Ovary (tissue), 9 donors: Measurements from ENCODE around the gene RNASE13. TPM values are rescaled to one million over a fixed set of nuclear protein-coding genes. Genes with fewer than 3 reads are reported as not detected.
"Not testable (repeated sequence)": the region's sequence is repeated elsewhere in the genome, so short reads cannot be mapped to it uniquely, and the experiment has no call there.

Experiments
- DNase-seq, 5 donors: peaks; one replicate each; pipeline ENCODE4 v3.0.0-alpha.2; 2019 to 2020
- H3K27ac ChIP-seq, 2 donors: fragments of 200-600 bp; one replicate each; pipeline versions ENCODE4 v1.5.1 to v1.8.0; 2019 to 2022
- H3K27me3 ChIP-seq: fragments of 200-600 bp; one replicate; pipeline ENCODE4 v1.8.0; 2022
- H3K36me3 ChIP-seq: fragments of 200-600 bp; sonication (generic); one replicate; pipeline ENCODE4 v1.5.1; 2019
- H3K4me1 ChIP-seq: one replicate; pipeline ENCODE4 v1.8.1; 2013; ENCODE audit warnings: mild to moderate bottlenecking, moderate library complexity; ENCODE audit not compliant: insufficient read depth
- H3K4me3 ChIP-seq: fragments of 200-600 bp; sonication (generic); one replicate; pipeline ENCODE4 v1.5.1; 2017
- H3K9me3 ChIP-seq, 2 donors: fragments of 200-600 bp in 1 of 2; sonication (generic) in 1 of 2; one replicate each; pipeline versions ENCODE4 v1.5.1 to v1.8.1; 2013 to 2019; ENCODE audit warnings: mild to moderate bottlenecking in 1 of 2, moderate library complexity in 1 of 2
- EP300 ChIP-seq: sonication (generic); formaldehyde crosslinking; IDR thresholded peaks from one replicate; pipeline ENCODE4 v1.6.1; 2017; ENCODE audit warnings: antibody characterized with exemption
- POLR2A ChIP-seq: fragments of 450-650 bp; IDR thresholded peaks from one replicate; pipeline ENCODE4 v1.6.1; 2017; ENCODE audit warnings: antibody characterized with exemption, mild to moderate bottlenecking, moderate library complexity
- WGBS, 3 donors: extraction: QIAGEN DNeasy Blood & Tissue Kit in 1 of 3; methylation state at CpG; one replicate each; pipeline versions ENCODE4 v1.1.5 to v1.1.7; 2013 to 2017; 5-methylcytosine and 5-hydroxymethylcytosine counted together
- intact Hi-C, 4 donors: fragments of 100-400 bp; cut with DNase I; formaldehyde crosslinking; loops; one replicate each; pipeline versions ENCODE4 v1.11.0 to v1.15.1; 2022 to 2023
- polyA plus RNA-seq, 2 donors: library from polyadenylated mRNA; stranded (reverse); fragments of 200-250 nt in 1 of 2; fragments of 350-450 nt in 1 of 2; fragmentation: Illumina TruSeq in 1 of 2; extraction: RNeasy Lipid Tissue Mini Kit (QIAGEN cat#74804) in 1 of 2; gene quantifications; one replicate each; pipeline ENCODE4 v1.2.3, GENCODE V29; 2013 to 2014
- total RNA-seq, 7 donors: library from RNA; depleted of rRNA in 2 of 7; stranded (reverse); fragments of >200 nt in 2 of 7; fragmentation: NEBNext Ultra II Directional in 3 of 7; extraction: Animal tissue kit (Norgen Biotek cat#: 25700) in 3 of 7; gene quantifications; one replicate each; pipeline versions ENCODE4 v1.1.0 to v1.2.4, GENCODE V29; 2016 to 2023
- TF ChIP-seq, protein P1 (sequence below), 3 donors: fragments of 450-650 bp in 2 of 3; fragments of 200-600 bp in 1 of 3; IDR thresholded peaks; one replicate each; pipeline versions ENCODE4 v1.5.1 to v1.8.0; 2016 to 2022; ENCODE audit warnings: antibody characterized with exemption in 3 of 3, mild to moderate bottlenecking in 1 of 3
- donor health status: DM: no; HTN: no; CAD: no; lungs with moderate emphysema.
- donor health status: DM: no; HTN: no; CAD: no.
- donor health status: Bipolar disorder and iron deficiency.
- donor health status: DM: yes; HTN: yes; CAD: no.
- donor health status: DM: no; HTN: no; CAD: no.
- donor health status: DM: yes; HTN: yes; CAD: no.

RNASE13 gene
- total and polyA plus RNA-seq, 9 donors = not detected

DNA sequence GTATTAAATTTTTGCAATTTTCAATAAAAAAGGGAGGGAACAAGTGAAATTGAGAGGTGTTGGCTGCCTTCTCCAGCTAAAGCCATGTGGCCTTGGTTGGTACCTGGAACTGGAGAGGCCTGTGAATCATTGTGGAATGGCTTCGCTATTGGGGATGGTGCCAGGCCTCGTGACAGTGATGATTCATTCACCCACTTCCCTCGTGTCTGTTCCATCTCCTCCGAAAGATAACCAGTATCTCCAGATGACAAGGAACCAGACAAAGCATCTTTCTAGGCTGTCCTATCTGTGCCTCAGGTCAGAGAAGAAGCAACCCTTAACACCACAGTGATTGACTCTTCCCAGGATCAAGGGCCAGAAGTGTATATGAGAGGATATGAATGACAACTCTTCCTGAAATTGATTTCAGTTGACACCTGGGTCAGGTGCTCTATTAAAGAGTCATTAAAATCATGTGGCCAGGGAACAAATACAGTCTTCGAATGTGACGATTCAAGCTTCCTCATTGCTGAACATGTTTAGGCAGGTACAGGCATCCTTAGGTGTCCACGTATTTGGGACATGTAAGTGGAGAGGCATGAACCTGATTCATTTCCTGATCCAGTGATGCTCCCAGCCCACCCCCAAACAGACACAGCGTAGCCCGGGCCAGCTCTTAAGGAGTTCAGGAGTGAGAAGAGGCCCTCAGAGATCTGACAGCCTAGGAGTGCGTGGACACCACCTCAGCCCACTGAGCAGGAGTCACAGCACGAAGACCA is 7.2 kb upstream of the RNASE13 start, which contains the start of gene RNASE7:
Gene RNASE7 (plus strand): TSS at position 687 of the 758 bp plus-strand sequence. CDS start 631 bp downstream, outside the sequence.
- 71 to 74% (median 72%) methylated on average over 11 of the region's 11 CpGs for WGBS, 3 donors
- Histone ChIP-seq H3K27ac (no peak within 1 kb of the TSS), H3K4me3 (no peak within 1 kb of the TSS)

DNA sequence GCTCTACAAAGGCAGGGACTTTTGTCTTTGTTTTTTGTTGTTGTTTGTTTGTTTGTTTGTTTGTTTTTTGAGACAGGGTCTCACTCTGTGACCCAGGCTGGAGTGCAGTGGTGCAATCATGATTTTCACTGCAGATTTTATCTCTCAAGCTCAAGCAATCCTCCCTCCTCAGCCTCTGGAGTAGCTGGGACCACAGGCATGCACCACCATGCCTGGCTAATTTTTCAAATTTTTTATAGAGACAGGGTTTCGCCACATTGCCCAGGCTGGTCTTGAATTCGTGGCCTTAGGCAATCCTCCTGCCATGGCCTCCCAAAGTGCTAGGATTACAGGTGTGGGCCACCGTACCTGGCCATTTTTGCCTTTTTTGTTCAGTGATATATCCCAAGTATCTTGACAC is 6.3 kb upstream of the RNASE13 start:
- not testable (repeated sequence) for H3K27me3 ChIP-seq, H3K9me3 ChIP-seq, DNase-seq, H3K36me3 ChIP-seq, H3K27ac ChIP-seq, H3K4me3 ChIP-seq, H3K4me1 ChIP-seq
- 80 to 90% (median 84%) methylated on average over 3 of the region's 3 CpGs for WGBS, 3 donors
- intact Hi-C loops = loop anchor here in 3 of 4 donors (1.0 to 10.0 kb wide), 3 partner anchors 26 to 46 kb away; partner anchors contain the start of gene SLC39A2 (in 1 of the 3)

More for the DNA sequence above, 7.2 kb upstream of the RNASE13 start, which contains the start of gene RNASE7:
- no peak for DNase-seq
- H3K9me3 ChIP-seq = no peaks in the 10 kb centered on the region
- peaks cover 8% of the 10 kb centered on the region for H3K4me1 ChIP-seq
- intact Hi-C loops = loop anchor here in 2 of 4 donors (2.0 to 10.0 kb wide), 2 partner anchors 27 to 47 kb away; partner anchors contain the start of gene SLC39A2 (in 1 of the 2)
- H3K27me3 ChIP-seq = no peaks in the 10 kb centered on the region
- TF ChIP-seq EP300 (no peak), POLR2A (no peak)
- TF ChIP-seq, protein P1, sequence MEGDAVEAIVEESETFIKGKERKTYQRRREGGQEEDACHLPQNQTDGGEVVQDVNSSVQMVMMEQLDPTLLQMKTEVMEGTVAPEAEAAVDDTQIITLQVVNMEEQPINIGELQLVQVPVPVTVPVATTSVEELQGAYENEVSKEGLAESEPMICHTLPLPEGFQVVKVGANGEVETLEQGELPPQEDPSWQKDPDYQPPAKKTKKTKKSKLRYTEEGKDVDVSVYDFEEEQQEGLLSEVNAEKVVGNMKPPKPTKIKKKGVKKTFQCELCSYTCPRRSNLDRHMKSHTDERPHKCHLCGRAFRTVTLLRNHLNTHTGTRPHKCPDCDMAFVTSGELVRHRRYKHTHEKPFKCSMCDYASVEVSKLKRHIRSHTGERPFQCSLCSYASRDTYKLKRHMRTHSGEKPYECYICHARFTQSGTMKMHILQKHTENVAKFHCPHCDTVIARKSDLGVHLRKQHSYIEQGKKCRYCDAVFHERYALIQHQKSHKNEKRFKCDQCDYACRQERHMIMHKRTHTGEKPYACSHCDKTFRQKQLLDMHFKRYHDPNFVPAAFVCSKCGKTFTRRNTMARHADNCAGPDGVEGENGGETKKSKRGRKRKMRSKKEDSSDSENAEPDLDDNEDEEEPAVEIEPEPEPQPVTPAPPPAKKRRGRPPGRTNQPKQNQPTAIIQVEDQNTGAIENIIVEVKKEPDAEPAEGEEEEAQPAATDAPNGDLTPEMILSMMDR (IDR thresholded peaks at IDR 0.05) = no peak
- no peaks in the 10 kb centered on the region for H3K36me3 ChIP-seq

DNA sequence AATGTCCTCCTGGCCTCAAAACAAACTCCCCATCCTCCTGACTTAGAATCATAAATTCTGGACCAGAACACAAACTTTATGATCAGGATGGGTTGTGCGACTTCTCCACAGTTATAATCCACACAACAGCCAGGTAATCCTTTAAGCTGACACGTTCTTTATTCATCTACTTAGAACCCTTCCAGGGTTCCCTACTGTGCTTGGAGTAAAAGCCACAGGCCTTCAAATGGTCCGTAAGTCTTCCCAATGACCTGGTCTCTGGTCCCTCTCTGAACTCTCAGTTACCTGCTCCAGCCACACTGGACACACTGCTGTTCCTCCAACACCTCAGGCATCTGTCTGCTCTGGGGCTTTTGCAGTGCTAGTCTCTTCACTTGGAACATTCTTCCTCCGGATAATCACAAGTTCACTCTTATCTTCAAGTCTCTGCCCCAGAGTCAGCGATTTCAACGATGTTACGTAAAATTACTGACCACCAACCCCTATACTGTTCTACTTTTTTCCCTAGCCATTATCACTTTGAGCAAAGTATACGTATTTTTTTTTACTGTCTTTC is 5.8 kb upstream of the RNASE13 start:
- peak overlapping the region in 1 of 2 donors; percentile 55 for H3K27ac ChIP-seq
- H3K9me3 ChIP-seq = no peaks in the 10 kb centered on the region
- no peak for TF ChIP-seq EP300
- TF ChIP-seq POLR2A = no peak
- TF ChIP-seq, protein P1 (IDR thresholded peaks at IDR 0.05) = peak in 1 of 3 donors; percentile 3
- H3K27me3 ChIP-seq = no peaks in the 10 kb centered on the region
- H3K4me3 ChIP-seq = no peak overlapping the region
- peaks cover 8% of the 10 kb centered on the region for H3K4me1 ChIP-seq
- no peak for DNase-seq
- 56 to 62% (median 57%) methylated on average over 8 of the region's 8 CpGs for WGBS, 3 donors
- intact Hi-C loops = loop anchor here in 3 of 4 donors (1.0 to 10.0 kb wide), 3 partner anchors 25 to 46 kb away; partner anchors contain the start of gene SLC39A2 (in 1 of the 3)
- no peaks in the 10 kb centered on the region for H3K36me3 ChIP-seq

DNA sequence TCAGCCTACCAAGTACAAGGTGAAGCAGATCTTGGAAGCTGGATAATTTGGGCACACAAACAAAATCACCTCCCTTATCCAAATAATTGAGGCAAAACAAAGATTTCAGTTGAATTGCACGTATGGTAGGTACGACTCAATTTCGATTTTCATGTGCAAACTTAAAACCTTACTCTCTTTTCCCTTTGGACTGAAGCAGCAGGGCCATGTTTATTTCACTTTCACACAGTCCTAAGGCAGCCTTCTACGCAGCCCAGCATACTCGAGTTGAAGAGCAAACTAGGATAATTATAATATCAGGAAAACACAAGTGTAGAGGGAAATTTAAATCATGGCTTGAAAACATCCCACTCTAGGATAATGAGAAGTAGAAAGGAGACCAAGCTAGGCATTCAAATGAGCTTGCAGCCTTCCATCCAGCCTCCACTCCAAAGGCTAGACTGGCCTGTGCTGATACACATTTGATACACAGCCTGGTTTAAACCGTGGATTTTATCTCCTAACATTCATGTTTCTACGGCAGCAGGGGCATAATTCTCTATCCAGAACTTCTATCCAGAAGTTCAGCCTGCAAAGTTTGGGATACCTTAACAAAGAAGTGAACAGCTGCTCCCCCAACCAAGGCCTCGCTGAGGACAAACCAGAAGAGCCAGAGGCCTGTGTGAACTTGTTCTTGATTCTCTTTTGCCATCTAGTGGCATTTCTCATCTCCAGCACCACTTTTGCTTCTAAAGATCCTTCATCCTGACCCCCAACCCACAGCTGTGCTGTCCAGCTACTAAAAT is 5.2 kb upstream of the RNASE13 start:
- Histone ChIP-seq H3K36me3 (no peaks in the 10 kb centered on the region), H3K27me3 (no peaks in the 10 kb centered on the region), H3K4me1 (peaks cover 13% of the 10 kb centered on the region), H3K4me3 (no peak overlapping the region), H3K9me3 (no peaks in the 10 kb centered on the region), H3K27ac (peak overlapping the region; percentile 27 to 55)
- peak; percentile 59 to 70 (median 62) for DNase-seq
- intact Hi-C loops = loop anchor here (1.0 to 10.0 kb wide), 4 partner anchors 17 to 45 kb away; partner anchors contain the start of gene SLC39A2 (in 1 of the 4)
- whole genome bisulfite sequencing, 3 donors = 17 to 25% (median 21%) methylated on average over 8 of the region's 8 CpGs
- TF ChIP-seq, protein P1 (IDR thresholded peaks at IDR 0.05) = peak; percentile 38 to 83 (median 76)
- TF ChIP-seq POLR2A = no peak
